Activated T-cell treated with anti-CD3 and anti-CD28 coated beads, Interleukin-2, amount 50 U/mL, for 72 hours (primary cell): ENCODE measurements around the gene UTP18. TPM values are rescaled to one million over a fixed set of nuclear protein-coding genes. Genes with fewer than 3 reads are reported as not detected.
"Not testable (repeated sequence)": the region's sequence is repeated elsewhere in the genome, so short reads cannot be mapped to it uniquely, and the experiment has no call there.

Experiments used
- ATAC-seq, 2 donors: fragments of 150-1000 bp; cut with Tn5 transposase; replicated peaks in 1 of 2; 2 replicates each; pipeline ENCODE4 v1.10.0; 2021; ENCODE audit warnings: moderate library complexity in 2 of 2, mild to moderate bottlenecking in 1 of 2
- DNase-seq, 2 donors: peaks; one replicate each; pipeline ENCODE4 v3.0.0; 2021 to 2022; ENCODE audit warnings: mixed read lengths in 1 of 2
- H3K27ac Mint-ChIP-seq: one replicate; pipeline ENCODE4 v1.8.0; 2022; ENCODE audit warnings: mild to moderate bottlenecking, moderate library complexity, mixed read lengths
- H3K27me3 Mint-ChIP-seq: one replicate; pipeline ENCODE4 v1.8.0; 2022; ENCODE audit warnings: low read depth, mixed read lengths
- H3K36me3 Mint-ChIP-seq, 2 donors: one replicate each; pipeline ENCODE4 v1.8.0; 2022; ENCODE audit warnings: mixed read lengths in 2 of 2, mild to moderate bottlenecking in 1 of 2; ENCODE audit not compliant: insufficient read depth in 2 of 2
- H3K4me1 Mint-ChIP-seq: one replicate; pipeline ENCODE4 v1.8.0; 2022; ENCODE audit warnings: low read depth, mixed read lengths
- H3K4me3 Mint-ChIP-seq, 2 donors: one replicate each; pipeline ENCODE4 v1.8.0; 2022; ENCODE audit warnings: mild to moderate bottlenecking in 2 of 2, mixed read lengths in 2 of 2, moderate library complexity in 2 of 2
- H3K9me3 Mint-ChIP-seq, 2 donors: one replicate each; pipeline ENCODE4 v1.8.0; 2022; ENCODE audit warnings: mixed read lengths in 2 of 2
- total RNA-seq, 2 donors: library from RNA; stranded (reverse); gene quantifications; one replicate each; pipeline ENCODE4 v1.2.3, GENCODE V29; 2022

Gene UTP18
- total RNA-seq, 2 donors from 2014 or later: 47.4 to 58.3 TPM

- Mint-ChIP-seq H3K4me1 (peaks cover 49% of the 10 kb centered on the region), H3K27ac (peak overlapping the region; percentile 45), H3K4me3 (peak overlapping the region in 1 of 2 donors; percentile 39), H3K36me3 (peaks cover 11 to 30% of the 10 kb centered on the region in 2 donors)
- not testable (repeated sequence) for ATAC-seq, H3K27me3 Mint-ChIP-seq, DNase-seq, H3K9me3 Mint-ChIP-seq
These were observed 4.1 kb downstream of the UTP18 start for GRCh38 chr17:51264466-51264865.

- DNase-seq (no peak), ATAC-seq (no peak)
- Mint-ChIP-seq H3K27me3 (no peaks in the 10 kb centered on the region), H3K4me3 (no peak overlapping the region), H3K27ac (no peak overlapping the region), H3K36me3 (peaks cover 8 to 41% of the 10 kb centered on the region in 2 donors), H3K4me1 (peaks cover 27% of the 10 kb centered on the region), H3K9me3 (no peaks in the 10 kb centered on the region)
These were observed 9.6 kb downstream of the UTP18 start for GRCh38 chr17:51269991-51270390.

DNA sequence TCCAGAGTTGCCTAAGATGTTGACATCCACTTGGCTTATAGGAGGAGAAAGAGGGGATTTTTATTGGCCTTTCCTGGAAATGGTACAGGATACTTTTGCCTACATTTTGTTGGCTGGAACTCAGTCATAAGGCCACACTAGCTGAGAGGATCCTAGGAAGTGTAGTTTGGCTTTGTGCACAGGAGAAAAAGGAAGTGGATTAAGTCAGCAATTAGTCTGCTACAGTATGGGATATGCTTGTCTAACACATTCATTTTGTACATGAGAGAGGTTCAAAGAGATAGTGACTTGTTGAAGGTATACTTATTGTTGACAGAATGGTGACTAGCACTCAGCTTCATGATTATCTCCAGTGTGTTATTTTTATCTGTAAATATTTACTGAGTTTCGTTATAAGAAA, 10.3 kb downstream of the UTP18 start:
- no peak overlapping the region for H3K4me3 Mint-ChIP-seq
- no peak for DNase-seq
- ATAC-seq: no peak
- H3K27me3 Mint-ChIP-seq: no peaks in the 10 kb centered on the region
- no peaks in the 10 kb centered on the region for H3K9me3 Mint-ChIP-seq
- H3K4me1 Mint-ChIP-seq: peaks cover 23% of the 10 kb centered on the region
- H3K27ac Mint-ChIP-seq: no peak overlapping the region
- H3K36me3 Mint-ChIP-seq: peaks cover 8 to 41% of the 10 kb centered on the region in 2 donors

GRCh38 chr17:51272812-51273211, 12.5 kb downstream of the UTP18 start:
- ATAC-seq: no peak
- Mint-ChIP-seq H3K4me3 (no peak overlapping the region), H3K9me3 (no peaks in the 10 kb centered on the region), H3K4me1 (peaks cover 15% of the 10 kb centered on the region), H3K27me3 (no peaks in the 10 kb centered on the region), H3K27ac (peak overlapping the region; percentile 3), H3K36me3 (peaks cover 7 to 40% of the 10 kb centered on the region in 2 donors)
- no peak for DNase-seq

GRCh38 chr17:51275381-51275780, 15.0 kb downstream of the UTP18 start:
- DNase-seq (no peak), ATAC-seq (peak in 1 of 2 donors; percentile 25)
- H3K27me3 Mint-ChIP-seq: no peaks in the 10 kb centered on the region
- H3K4me3 Mint-ChIP-seq: no peak overlapping the region
- no peak overlapping the region for H3K27ac Mint-ChIP-seq
- H3K4me1 Mint-ChIP-seq: peaks cover 19% of the 10 kb centered on the region
- no peaks in the 10 kb centered on the region for H3K9me3 Mint-ChIP-seq
- H3K36me3 Mint-ChIP-seq: peaks cover 14 to 43% of the 10 kb centered on the region in 2 donors

GRCh38 chr17:51279183-51279582, 18.8 kb downstream of the UTP18 start:
- ATAC-seq (peak; percentile 91 to 99), DNase-seq (no peak)
- H3K36me3 Mint-ChIP-seq: peaks cover 10 to 35% of the 10 kb centered on the region in 2 donors
- H3K4me1 Mint-ChIP-seq: peaks cover 9% of the 10 kb centered on the region
- H3K27ac Mint-ChIP-seq: peak overlapping the region; percentile 23
- H3K27me3 Mint-ChIP-seq: no peaks in the 10 kb centered on the region
- H3K9me3 Mint-ChIP-seq: no peaks in the 10 kb centered on the region
- no peak overlapping the region for H3K4me3 Mint-ChIP-seq

GRCh38 chr17:51287412-51287811, 27.1 kb downstream of the UTP18 start:
- Mint-ChIP-seq H3K9me3 (no peaks in the 10 kb centered on the region), H3K27ac (no peak overlapping the region), H3K4me1 (peaks cover 8% of the 10 kb centered on the region), H3K27me3 (no peaks in the 10 kb centered on the region), H3K36me3 (peaks cover 5 to 24% of the 10 kb centered on the region in 2 donors), H3K4me3 (no peak overlapping the region)
- ATAC-seq: no peak
- no peak for DNase-seq

- DNase-seq (no peak), ATAC-seq (no peak)
- no peaks in the 10 kb centered on the region for H3K27me3 Mint-ChIP-seq
- peaks cover 8 to 35% of the 10 kb centered on the region in 2 donors for H3K36me3 Mint-ChIP-seq
- peaks cover 8% of the 10 kb centered on the region for H3K4me1 Mint-ChIP-seq
- H3K27ac Mint-ChIP-seq: peak overlapping the region; percentile 72
- no peaks in the 10 kb centered on the region for H3K9me3 Mint-ChIP-seq
- no peak overlapping the region for H3K4me3 Mint-ChIP-seq
These were observed 29.4 kb downstream of the UTP18 start for GRCh38 chr17:51289696-51290111.

DNA sequence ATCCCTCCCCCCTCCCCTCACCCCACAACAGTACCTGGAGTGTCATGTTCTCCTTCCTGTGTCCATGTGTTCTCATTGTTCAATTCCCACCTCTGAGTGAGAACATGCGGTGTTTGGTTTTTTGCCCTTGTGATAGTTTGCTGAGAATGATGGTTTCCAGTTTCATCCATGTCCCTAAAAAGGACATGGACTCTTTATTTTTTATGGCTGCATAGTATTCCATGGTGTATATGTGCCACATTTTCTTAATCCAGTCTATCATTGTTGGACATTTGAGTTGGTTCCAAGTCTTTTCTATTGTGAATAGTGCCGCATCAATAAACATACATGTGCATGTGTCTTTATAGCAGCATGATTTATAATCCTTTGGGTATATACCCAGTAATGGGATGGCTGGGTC, 34.0 kb downstream of the UTP18 start:
- H3K9me3 Mint-ChIP-seq, H3K4me1 Mint-ChIP-seq, H3K4me3 Mint-ChIP-seq, DNase-seq, H3K27ac Mint-ChIP-seq, ATAC-seq, H3K27me3 Mint-ChIP-seq: not testable (repeated sequence)
- H3K36me3 Mint-ChIP-seq: peaks cover 4 to 31% of the 10 kb centered on the region in 2 donors

DNA sequence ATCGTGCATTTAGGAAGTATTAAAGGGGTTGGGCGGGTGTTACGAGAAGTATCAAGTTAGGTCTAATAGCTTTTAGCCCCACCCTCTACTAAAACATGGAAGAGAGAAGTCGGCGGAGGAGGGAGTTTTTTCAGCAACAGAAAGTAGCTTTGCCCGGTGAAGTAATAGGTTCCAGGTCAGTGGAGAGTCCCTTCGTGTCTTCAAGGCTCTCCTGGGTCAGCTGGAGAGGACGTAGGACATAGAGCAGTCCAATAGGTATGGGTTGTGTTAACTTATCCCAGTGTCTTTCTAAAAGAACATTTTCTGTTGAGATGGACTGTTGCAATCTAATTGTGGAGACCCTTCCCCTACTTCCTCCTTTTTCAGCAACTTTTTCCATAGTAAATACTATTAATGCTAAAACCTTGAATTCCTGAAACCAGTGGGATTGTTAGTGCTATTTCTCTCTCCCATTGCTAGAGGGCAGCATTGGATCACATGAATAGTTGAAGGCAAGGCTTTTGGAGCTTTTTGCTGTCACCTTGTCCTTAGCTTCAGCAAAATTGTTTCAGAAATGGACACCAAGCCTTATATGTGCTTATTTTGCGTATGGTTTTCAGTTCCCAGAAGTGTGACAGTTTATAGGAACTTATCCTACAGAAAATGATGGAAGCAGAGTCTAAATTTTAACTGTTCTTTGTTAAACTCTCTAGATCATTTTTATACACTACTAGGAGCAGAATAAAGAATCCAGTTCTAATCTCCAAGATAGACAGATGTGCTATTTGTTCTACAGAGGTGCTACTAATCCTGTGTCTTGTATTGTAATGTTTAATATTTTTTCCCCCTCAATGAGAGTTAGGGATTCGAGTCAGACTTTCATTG, 38.4 kb downstream of the UTP18 start:
- H3K27ac Mint-ChIP-seq: no peak overlapping the region
- ATAC-seq: no peak
- no peak for DNase-seq
- no peak overlapping the region for H3K4me3 Mint-ChIP-seq
- no peaks in the 10 kb centered on the region for H3K9me3 Mint-ChIP-seq
- no peaks in the 10 kb centered on the region for H3K27me3 Mint-ChIP-seq
- H3K4me1 Mint-ChIP-seq: no peaks in the 10 kb centered on the region
- H3K36me3 Mint-ChIP-seq: peaks cover 5 to 7% of the 10 kb centered on the region in 2 donors

- Mint-ChIP-seq H3K36me3 (peaks cover 1 to 6% of the 10 kb centered on the region in 2 donors), H3K27ac (no peak overlapping the region), H3K4me1 (no peaks in the 10 kb centered on the region), H3K4me3 (no peak overlapping the region), H3K9me3 (no peaks in the 10 kb centered on the region), H3K27me3 (no peaks in the 10 kb centered on the region)
- ATAC-seq: no peak
- no peak for DNase-seq
These were observed 39.5 kb downstream of the UTP18 start for GRCh38 chr17:51299859-51300258.

GRCh38 chr17:51305182-51305581, 44.8 kb downstream of the UTP18 start:
- Mint-ChIP-seq H3K27me3 (peaks cover 15% of the 10 kb centered on the region), H3K4me1 (no peaks in the 10 kb centered on the region), H3K9me3 (peaks cover 8 to 15% of the 10 kb centered on the region in 2 donors), H3K4me3 (no peak overlapping the region), H3K36me3 (peaks cover 4 to 11% of the 10 kb centered on the region in 2 donors), H3K27ac (no peak overlapping the region)
- no peak for ATAC-seq
- DNase-seq: no peak

- peaks cover 12% of the 10 kb centered on the region for H3K27me3 Mint-ChIP-seq
- not testable (repeated sequence) for H3K27ac Mint-ChIP-seq
These were observed 51.7 kb downstream of the UTP18 start for GRCh38 chr17:51312003-51312402.

More at GRCh38 chr17:51312003-51312402, 51.7 kb downstream of the UTP18 start:
- ATAC-seq, DNase-seq, H3K4me3 Mint-ChIP-seq, H3K36me3 Mint-ChIP-seq, H3K9me3 Mint-ChIP-seq, H3K4me1 Mint-ChIP-seq: not testable (repeated sequence)
